Hepatocyte (in vitro differentiated cells): Measurements from ENCODE around the gene ACRV1. TPM values are rescaled to one million over a fixed set of nuclear protein-coding genes. Genes with fewer than 3 reads are reported as not detected.

Experiments used
- DNase-seq: peaks from one replicate; pipeline ENCODE4 v3.0.0-alpha.2; 2016; ENCODE audit warnings: low spot score
- H2AFZ ChIP-seq: fragments of 200-600 bp; sonication (generic); 2 replicates; pipeline ENCODE4 v1.6.0; 2016; ENCODE audit warnings: antibody characterized with exemption, mild to moderate bottlenecking
- H3K27ac ChIP-seq: fragments of 200-600 bp; sonication (generic); 2 replicates; pipeline ENCODE4 v1.5.1; 2016; ENCODE audit warnings: mild to moderate bottlenecking
- H3K27me3 ChIP-seq: fragments of 200-600 bp; sonication (generic); 2 replicates; pipeline ENCODE4 v1.6.1; 2016
- H3K36me3 ChIP-seq: fragments of 200-600 bp; sonication (generic); replicated peaks from 2 replicates; pipeline ENCODE4 v1.5.1; 2016; ENCODE audit warnings: low read depth; ENCODE audit not compliant: insufficient read depth
- H3K4me1 ChIP-seq: fragments of 200-600 bp; sonication (generic); 2 replicates; pipeline ENCODE4 v1.5.1; 2016; ENCODE audit warnings: mild to moderate bottlenecking, moderate library complexity; ENCODE audit not compliant: insufficient read depth
- H3K4me2 ChIP-seq: fragments of 200-600 bp; sonication (generic); 2 replicates; pipeline ENCODE4 v1.6.0; 2016
- H3K4me3 ChIP-seq: fragments of 200-600 bp; sonication (generic); 2 replicates; pipeline ENCODE4 v1.5.1; 2016; ENCODE audit warnings: mild to moderate bottlenecking
- H3K79me2 ChIP-seq: fragments of 200-600 bp; sonication (generic); 2 replicates; pipeline ENCODE4 v1.6.0; 2017; ENCODE audit warnings: mild to moderate bottlenecking
- H3K9me2 ChIP-seq: fragments of 200-600 bp; sonication (generic); replicated peaks from 2 replicates; pipeline ENCODE4 v1.6.0; 2017; ENCODE audit warnings: mild to moderate bottlenecking; ENCODE audit not compliant: insufficient read depth
- H3K9me3 ChIP-seq: fragments of 200-600 bp; sonication (generic); 2 replicates; pipeline ENCODE4 v1.5.1; 2016; ENCODE audit warnings: low read depth, mild to moderate bottlenecking
- H4K20me1 ChIP-seq: fragments of 200-600 bp; sonication (generic); 2 replicates; pipeline ENCODE4 v1.6.0; 2016; ENCODE audit warnings: mild to moderate bottlenecking; ENCODE audit not compliant: insufficient read depth, poor library complexity, severe bottlenecking
- EZH2 ChIP-seq: fragments of 200-600 bp; sonication (generic); IDR thresholded peaks from 2 replicates; pipeline ENCODE4 v1.6.1; 2016; ENCODE audit warnings: antibody characterized with exemption, mild to moderate bottlenecking, borderline replicate concordance
- EZH2phosphoT487 ChIP-seq: fragments of 200-600 bp; sonication (generic); IDR thresholded peaks from one replicate; pipeline ENCODE4 v1.6.1; 2018; ENCODE audit warnings: antibody characterized with exemption, mild to moderate bottlenecking, low read depth, moderate library complexity; ENCODE audit not compliant: unreplicated experiment, severe bottlenecking
- WGBS: methylation state at CpG from one replicate; pipeline ENCODE4 v1.1.6; 2016; ENCODE audit warnings: low lambda C conversion rate; ENCODE audit errors: missing lambda C conversion rate; 5-methylcytosine and 5-hydroxymethylcytosine counted together
- polyA plus RNA-seq: library from polyadenylated mRNA; unstranded; fragments of >200 nt; fragmentation: Nextera tagmentation; extraction: Ambion mirVana; gene quantifications from 2 replicates; pipeline ENCODE4 v1.2.1, GENCODE V29; 2016
- total RNA-seq: library from RNA; depleted of rRNA; stranded (reverse); fragments of >200 nt; gene quantifications from 2 replicates; pipeline ENCODE4 v1.2.3, GENCODE V29; 2014
- TF ChIP-seq, protein P1 (sequence below): fragments of 200-600 bp; sonication (generic); IDR thresholded peaks from 2 replicates; pipeline ENCODE4 v1.5.1; 2016; ENCODE audit warnings: antibody characterized with exemption, mild to moderate bottlenecking; ENCODE audit not compliant: poor library complexity

The ACRV1 gene
- total and polyA plus RNA-seq, 2 experiments from 2014 or later: 0.08 TPM; not detected in 1

DNA sequence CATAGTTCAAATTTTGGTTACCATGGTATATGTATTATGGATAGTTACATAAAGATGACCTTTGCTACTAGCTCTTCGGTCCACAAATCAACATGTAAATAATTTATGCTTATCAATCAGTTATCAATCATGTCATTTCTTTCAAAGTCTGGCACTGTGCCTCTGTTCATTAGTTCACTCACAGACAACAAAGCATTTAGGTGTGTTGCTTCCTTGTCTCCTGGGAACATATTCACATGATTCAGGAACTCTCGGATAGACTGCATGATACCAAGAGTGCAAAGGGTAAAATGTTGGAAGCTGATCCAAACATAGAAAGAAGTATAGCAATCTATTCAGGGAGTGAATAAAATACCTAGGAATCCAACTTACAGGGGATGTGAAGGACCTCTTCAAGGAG, 14.3 kb upstream of the ACRV1 start:
- no peak overlapping the region for H3K4me3 ChIP-seq
- WGBS: 84% methylated on average over 2 of the region's 2 CpGs
- no peaks in the 10 kb centered on the region for H3K9me3 ChIP-seq
- no peak overlapping the region for H3K27ac ChIP-seq
- DNase-seq: no peak
- TF ChIP-seq, protein P1, sequence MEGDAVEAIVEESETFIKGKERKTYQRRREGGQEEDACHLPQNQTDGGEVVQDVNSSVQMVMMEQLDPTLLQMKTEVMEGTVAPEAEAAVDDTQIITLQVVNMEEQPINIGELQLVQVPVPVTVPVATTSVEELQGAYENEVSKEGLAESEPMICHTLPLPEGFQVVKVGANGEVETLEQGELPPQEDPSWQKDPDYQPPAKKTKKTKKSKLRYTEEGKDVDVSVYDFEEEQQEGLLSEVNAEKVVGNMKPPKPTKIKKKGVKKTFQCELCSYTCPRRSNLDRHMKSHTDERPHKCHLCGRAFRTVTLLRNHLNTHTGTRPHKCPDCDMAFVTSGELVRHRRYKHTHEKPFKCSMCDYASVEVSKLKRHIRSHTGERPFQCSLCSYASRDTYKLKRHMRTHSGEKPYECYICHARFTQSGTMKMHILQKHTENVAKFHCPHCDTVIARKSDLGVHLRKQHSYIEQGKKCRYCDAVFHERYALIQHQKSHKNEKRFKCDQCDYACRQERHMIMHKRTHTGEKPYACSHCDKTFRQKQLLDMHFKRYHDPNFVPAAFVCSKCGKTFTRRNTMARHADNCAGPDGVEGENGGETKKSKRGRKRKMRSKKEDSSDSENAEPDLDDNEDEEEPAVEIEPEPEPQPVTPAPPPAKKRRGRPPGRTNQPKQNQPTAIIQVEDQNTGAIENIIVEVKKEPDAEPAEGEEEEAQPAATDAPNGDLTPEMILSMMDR: no peak
- TF ChIP-seq EZH2phosphoT487: no peak
- TF ChIP-seq EZH2: no peak
- no peaks in the 10 kb centered on the region for H3K27me3 ChIP-seq
- no peak overlapping the region for H3K4me2 ChIP-seq
- no peaks in the 10 kb centered on the region for H3K4me1 ChIP-seq
- no peaks in the 10 kb centered on the region for H3K79me2 ChIP-seq
- H2AFZ ChIP-seq: no peak overlapping the region
- H3K9me2 ChIP-seq: no peaks in the 10 kb centered on the region
- H3K36me3 ChIP-seq: no peaks in the 10 kb centered on the region
- H4K20me1 ChIP-seq: no peaks in the 10 kb centered on the region

DNA sequence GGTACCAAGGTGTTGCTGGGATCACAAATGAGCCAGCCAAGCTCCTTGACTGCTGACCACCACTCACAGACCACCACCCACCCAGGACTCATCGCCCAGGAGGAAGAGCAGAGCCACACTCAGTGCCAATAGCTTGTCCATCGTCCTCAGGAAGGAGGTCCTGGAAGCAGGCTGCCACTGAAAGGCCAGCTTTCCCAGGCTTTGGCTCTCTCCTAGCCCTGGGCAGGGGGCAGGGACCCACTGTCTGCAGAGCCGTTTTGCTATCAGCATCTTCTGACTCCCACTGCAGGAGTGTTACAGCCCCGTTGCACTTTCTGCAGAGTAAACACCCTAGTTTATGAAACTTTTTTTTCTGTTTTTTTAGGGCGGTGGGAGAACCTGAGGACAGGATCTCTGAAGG, 12.2 kb upstream of the ACRV1 start:
- Histone ChIP-seq H3K4me3 (no peak overlapping the region), H3K36me3 (no peaks in the 10 kb centered on the region), H3K27ac (no peak overlapping the region), H3K4me2 (no peak overlapping the region), H4K20me1 (no peaks in the 10 kb centered on the region), H3K9me2 (no peaks in the 10 kb centered on the region), H2AFZ (no peak overlapping the region), H3K27me3 (no peaks in the 10 kb centered on the region), H3K79me2 (no peaks in the 10 kb centered on the region), H3K4me1 (no peaks in the 10 kb centered on the region), H3K9me3 (no peaks in the 10 kb centered on the region)
- no peak for DNase-seq
- TF ChIP-seq EZH2phosphoT487: no peak
- no peak for TF ChIP-seq EZH2
- TF ChIP-seq, protein P1: no peak
- 84% methylated on average over 5 of the region's 5 CpGs for WGBS

DNA sequence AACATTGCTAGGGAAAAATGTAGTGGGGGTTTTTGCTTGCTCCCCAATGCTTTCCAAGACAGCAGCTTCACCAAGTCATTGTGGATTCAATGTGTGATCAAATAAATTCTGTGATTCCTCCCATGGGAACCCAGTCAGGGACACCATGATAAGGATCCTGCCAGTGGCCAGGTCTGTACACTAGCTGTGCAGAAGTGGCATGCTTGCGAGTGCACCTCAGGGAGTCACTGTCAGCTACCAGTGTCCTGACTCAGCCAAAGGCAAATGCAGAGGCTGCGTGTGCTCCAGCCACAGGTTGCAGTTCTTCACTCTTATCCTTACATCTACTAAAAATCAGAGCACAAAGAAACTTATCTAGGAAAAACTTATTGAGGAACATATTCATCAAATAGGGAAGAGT, 9.4 kb upstream of the ACRV1 start:
- no peak overlapping the region for H2AFZ ChIP-seq
- H3K27ac ChIP-seq: no peak overlapping the region
- no peak overlapping the region for H3K4me2 ChIP-seq
- H3K79me2 ChIP-seq: no peaks in the 10 kb centered on the region
- H3K9me3 ChIP-seq: no peaks in the 10 kb centered on the region
- no peak overlapping the region for H3K4me3 ChIP-seq
- no peaks in the 10 kb centered on the region for H3K9me2 ChIP-seq
- DNase-seq: no peak
- H3K27me3 ChIP-seq: no peaks in the 10 kb centered on the region
- H3K4me1 ChIP-seq: peaks cover 5% of the 10 kb centered on the region
- 90% methylated on average over 2 of the region's 2 CpGs for WGBS
- no peaks in the 10 kb centered on the region for H3K36me3 ChIP-seq
- no peaks in the 10 kb centered on the region for H4K20me1 ChIP-seq
- TF ChIP-seq, protein P1: no peak
- TF ChIP-seq EZH2phosphoT487: no peak
- TF ChIP-seq EZH2: no peak

DNA sequence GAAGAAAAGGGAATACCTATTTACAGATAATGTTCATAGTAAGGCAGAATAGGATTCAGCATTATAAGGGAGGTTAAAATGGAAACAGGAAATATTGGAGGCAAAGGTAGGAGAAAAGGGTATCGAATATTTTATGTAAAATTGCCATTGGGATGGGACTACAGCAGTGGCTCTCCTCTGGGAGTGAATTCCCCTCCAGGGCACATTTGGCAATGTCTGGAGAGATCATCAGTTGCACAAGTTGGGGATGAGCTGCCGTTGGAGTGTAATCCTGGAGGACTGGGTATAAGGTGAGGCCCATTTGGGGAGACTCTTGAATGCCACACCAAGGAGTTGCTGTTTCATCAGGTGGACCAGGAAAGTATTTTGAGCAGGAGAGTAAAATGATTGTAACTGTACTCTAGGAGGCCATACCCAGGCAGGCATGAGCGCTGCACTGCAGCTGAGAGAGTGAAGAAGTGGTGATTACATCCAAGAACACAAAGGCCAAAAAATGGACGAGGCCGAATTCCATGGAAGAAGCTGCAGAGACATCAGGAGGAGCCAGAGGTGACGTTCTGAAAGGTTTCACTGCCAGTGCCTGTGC, 8.7 kb upstream of the ACRV1 start:
- Histone ChIP-seq H2AFZ (no peak overlapping the region), H3K9me2 (no peaks in the 10 kb centered on the region), H3K9me3 (no peaks in the 10 kb centered on the region), H3K36me3 (no peaks in the 10 kb centered on the region), H4K20me1 (no peaks in the 10 kb centered on the region), H3K27ac (no peak overlapping the region), H3K4me2 (no peak overlapping the region), H3K27me3 (no peaks in the 10 kb centered on the region), H3K4me1 (peaks cover 5% of the 10 kb centered on the region), H3K79me2 (no peaks in the 10 kb centered on the region), H3K4me3 (no peak overlapping the region)
- WGBS: 87% methylated on average over 6 of the region's 6 CpGs
- no peak for DNase-seq
- no peak for TF ChIP-seq EZH2phosphoT487
- TF ChIP-seq, protein P1: no peak
- no peak for TF ChIP-seq EZH2
